HG03457 (cell line): Measurements from ENCODE around the gene DDX60.
"Not testable (repeated sequence)": the region's sequence is repeated elsewhere in the genome, so short reads cannot be mapped to it uniquely, and the experiment has no call there.

Source experiments
- ATAC-seq: cut with Tn5 transposase; IDR thresholded peaks from one replicate; pipeline ENCODE4 v1.9.1; 2021; ENCODE audit warnings: moderate number of reproducible peaks; ENCODE audit not compliant: unreplicated experiment

The DDX60 gene

DNA sequence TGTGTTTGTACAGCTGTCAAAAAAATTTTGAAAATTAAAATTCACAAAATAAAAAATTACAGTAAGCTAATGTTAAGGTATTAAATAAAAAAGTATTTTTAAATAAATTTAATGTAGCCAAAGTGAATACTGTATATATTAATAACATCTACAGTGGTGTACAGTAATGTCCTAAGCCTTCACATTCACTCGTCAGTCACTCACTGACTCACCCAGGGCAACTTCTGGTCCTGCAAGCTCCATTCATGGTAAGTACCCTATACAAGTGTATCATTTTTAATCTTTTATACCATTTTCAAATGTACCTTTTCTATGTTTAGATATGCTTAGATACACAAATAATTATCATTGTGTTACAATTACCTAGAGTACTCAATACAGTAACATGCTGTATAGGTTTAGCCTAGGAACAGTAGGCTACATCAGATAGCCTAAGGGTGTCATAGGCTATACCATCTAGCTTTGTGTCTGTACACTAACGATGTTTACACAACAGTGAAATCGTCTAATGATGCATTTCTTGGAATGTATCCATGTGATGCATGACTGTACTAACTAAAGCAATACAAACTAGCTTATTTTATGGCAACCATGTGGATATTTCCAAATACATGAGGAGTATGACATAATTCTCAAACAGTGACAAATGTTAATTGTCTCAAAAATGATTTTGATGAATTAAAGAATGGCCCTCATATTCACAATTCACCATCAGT, 13.7 kb downstream of the DDX60 start:
- no peak for ATAC-seq

DNA sequence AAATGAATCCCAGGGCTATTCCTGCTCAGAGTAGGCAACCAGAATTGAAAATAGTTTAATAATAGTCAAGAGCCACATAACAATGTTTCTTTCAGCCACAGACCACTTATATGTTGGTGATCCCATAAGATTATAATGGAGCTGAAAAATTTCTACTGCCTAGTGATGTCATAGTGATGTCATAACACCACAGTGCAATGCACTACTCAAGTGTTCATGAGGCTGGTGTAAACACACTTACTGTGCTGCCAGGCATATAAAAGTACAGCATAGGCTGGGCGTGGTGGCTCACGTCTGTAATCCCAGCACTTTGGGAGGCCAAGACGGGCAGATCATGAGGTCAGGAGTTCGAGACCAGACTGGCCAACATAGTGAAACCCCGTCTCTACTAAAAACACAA, 15.1 kb downstream of the DDX60 start:
- ATAC-seq, result not testable (repeated sequence)

DNA sequence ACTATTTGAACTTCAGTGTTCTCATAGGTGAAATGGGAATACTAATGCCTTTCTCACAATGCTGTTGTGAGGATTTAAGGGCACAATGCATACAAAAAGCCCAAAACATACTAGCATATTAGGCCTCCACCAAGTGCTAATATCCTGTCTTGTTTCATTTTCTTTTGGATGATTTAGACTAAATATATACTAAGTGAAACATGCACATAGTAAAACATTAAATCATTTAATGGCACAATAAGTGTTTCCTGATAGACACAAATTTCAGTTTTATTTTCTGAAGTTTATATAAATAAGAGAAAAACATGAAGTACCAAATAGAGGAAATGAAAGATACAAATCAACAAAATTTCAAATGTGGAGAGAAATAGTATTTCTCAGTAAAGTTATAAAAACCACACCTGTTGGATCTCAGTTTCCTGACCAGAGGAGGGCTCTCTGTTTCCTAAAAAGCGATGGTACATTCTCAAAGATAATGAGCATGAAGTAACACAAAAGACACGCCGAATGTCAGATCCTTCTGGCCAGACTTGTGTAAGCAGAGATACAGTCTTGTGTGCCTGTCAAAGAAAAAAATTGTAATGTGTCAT, 25.1 kb downstream of the DDX60 start:
- no peak for ATAC-seq

DNA sequence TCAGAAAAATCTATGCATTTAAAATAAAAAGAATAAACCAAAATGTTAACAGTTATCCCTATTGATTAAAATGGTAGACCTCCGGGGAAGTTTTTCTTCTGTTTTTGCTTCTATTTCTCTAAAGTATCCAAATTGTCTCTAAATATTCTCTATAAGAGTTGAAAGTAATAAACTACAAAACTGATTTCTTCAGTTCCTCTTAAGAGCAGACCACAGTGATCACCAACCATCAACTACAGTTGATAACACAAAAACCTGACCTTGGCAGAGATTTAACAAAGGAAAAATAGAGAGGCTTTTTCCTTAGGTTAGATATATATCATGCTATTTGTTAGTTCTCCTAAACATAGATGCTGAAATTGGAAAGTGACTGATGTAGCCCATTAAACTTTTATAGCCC, 27.3 kb downstream of the DDX60 start:
- no peak for ATAC-seq

DNA sequence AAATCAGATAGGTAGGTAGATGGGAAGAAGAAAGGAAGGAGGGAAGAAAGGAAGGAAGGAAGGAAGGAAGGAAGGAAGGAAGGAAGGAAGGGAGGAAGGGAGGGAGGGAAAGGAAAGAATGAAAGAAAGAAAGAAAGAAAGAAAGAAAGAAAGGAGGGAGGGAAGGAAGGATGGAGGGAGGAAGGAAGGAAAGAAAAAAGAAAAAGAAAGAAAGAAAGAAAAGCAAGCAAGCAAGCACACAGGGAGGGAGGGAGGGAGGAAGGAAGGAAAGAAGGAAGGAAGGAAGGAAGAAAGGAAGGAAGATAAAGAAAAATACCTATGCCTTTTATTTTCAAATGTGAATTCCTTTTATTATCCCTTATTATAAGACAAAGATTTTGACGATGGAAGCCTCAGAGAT, 32.7 kb downstream of the DDX60 start:
- not testable (repeated sequence) for ATAC-seq

DNA sequence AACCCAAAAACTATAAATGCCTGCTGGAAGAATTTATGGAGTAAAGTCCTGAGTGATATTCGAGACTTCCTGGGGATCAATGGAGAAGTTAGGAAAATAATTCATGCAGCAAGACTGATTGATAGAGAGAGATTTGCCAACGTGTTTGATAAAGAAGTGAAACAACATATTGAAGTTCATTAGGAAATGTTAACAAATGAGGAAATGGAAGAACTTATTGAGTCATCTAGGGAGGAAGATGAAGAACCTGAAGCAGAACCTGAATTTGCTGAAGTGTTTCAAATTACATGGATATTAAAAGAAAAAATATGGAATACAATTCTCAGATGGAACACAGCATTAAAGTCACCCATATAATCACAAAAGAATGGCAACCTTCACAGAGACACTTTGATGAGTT, 39.0 kb downstream of the DDX60 start:
- ATAC-seq, result no peak

DNA sequence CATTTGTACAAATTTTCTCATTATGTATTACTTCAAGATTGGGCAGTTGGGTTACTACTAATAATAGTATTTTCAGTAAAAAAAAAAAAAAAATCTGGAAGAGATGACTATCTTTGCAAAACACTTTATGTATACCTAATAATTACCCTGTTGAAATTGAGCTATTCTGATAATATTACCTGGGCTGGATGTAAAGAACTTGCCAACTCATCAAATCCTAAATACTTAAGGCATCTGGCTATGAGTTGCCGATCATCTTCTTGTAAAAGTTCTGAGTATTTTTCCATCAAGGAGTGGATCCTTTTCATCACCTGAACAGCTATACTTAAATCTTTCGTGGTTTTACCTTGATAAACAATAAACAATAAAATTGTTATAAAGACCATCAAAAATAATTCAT, 42.7 kb downstream of the DDX60 start:
- no peak for ATAC-seq

DNA sequence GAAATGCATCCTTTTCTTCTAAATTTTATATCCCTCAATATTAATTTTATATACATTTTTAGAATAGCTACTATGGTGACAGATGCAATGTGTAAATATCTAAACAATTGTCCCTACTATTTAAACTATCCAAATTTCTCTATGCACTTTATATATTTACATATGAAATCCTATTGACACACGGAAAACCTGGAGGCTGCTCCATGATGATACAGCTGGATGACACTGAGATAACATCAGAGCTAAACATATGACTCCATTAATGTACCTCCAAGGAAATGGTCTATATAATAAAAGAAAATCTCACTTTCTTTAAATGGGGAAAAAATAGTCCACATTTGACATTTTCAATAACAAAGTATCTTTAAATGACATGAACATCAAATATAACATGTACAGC, 43.7 kb downstream of the DDX60 start:
- no peak for ATAC-seq

DNA sequence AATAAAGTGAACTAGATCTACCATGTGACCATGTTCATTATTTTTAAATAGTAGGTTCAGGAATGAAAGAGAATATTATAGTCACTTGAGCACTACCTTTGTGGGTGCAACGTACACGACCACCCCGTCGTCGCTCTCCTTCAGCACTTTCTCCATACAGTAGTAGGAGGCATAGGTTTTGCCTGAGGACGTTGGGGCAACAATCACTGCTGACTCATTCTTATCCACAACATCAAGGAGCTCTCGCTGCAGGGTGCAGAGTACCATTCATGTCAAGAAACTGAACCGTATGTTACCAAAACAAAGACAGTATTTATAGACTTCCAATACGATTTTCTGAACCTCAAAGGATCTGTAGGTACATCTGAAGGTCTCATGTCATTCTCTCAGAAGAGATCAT, 44.7 kb downstream of the DDX60 start:
- no peak for ATAC-seq

DNA sequence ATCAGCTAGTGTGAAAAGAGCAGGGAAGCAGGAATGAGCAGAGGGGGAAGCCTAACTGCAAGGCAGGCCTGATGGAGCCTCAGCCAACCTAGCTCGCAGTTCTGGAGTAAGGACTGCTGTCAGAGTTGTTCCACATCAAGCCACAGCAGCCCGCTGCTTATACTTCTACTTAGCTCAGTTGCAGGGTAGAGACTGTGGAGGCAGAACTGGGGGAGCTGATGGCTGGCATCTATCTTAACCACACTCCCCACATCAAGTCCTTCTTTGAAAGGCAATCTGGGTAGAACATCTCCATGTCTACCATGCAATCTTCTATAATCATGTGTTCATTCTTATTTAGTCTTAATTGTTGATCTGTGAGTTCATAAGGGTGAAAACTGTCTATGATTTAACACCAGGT, 46.1 kb downstream of the DDX60 start:
- ATAC-seq, result no peak

DNA sequence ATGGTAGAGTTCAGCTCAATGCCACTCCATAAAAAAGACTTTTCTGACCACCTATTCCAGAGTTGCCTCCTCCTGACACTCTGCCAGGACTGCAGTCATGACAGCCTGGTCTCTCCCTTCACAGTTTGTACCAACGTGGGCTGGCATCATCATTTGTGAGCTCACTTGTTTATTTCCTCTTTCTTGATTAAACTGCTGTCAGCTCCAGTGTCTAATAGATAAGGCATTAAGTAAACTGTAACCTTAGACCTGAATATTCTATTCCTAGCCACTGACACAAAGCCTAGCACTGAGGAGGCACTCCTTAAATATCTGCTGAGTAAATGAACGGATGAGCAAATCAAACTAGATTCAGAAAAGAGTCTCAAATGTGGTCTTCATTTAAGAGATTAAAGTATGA, 48.7 kb downstream of the DDX60 start:
- no peak for ATAC-seq

DNA sequence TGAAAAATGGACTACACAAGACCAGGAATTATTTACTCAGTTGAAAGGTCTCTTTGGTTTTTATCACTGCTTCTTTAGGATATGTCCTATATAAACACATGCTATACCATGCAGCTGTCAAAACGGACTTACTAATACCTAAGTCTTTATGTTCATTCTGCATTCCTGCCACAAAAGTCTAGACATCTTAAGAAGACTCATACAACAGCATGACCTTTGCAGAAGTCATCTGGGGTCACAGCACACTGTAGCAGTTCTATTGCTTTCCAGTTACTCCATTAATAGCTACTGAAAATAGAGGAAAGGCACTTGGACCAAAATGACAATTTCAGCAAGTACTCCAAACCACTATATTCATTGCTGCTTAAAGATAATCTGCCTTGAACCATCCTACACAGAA, 53.2 kb downstream of the DDX60 start:
- ATAC-seq, result no peak

DNA sequence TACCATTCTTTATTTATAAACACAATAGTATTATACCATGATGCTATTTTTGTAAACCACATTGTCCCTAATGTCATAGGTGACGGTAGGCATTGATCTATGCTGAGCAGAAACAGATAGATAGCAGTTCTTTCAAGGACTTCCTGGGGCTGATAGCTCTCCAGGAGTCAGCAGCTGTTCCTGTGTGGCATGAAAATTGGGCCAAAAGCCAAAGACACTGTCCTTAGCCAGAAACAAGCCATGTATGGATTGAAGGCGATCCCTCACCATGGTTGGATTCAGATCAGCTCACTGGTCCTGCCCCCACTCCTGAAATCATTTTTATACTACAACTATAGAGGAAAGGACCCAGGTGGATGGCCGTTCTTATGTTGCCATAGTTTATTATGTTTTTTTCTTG, 53.6 kb downstream of the DDX60 start:
- no peak for ATAC-seq

DNA sequence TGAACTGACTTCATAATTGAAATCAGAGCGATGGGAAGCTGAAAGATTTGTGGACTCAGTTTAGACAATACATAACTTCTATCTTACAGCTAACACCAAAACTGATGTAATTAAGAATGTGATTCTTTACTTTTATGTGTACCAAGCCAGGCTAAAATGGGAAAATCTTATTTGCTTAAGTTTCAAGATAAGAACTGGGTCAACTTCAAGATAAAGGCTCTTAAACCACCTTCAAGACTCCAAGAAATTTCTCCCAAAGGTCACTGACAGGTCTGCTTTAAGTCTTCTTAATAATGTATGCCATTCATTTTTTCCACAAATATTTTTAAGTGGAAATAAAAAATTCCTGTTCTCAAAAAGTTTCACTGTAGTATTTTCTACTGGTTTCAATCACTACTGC, 55.5 kb downstream of the DDX60 start:
- no peak for ATAC-seq

DNA sequence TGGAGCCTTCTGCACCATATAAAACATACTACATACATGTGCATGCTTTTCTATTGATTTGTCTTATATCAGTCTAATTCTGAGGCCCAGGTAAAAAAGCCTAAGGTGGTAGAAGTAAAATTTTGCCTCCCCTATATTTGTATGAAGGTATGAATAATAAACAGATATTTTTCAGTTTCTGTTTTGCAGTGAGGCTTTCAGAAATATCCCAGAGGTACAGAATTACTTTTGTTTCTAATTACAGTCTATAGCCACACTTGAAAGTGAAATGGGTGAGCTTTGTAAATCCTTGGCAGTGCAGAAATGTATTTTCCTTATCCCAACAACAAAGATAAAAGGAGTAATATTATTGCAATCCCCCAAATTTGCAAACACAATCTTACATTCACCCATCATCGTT, 59.5 kb downstream of the DDX60 start:
- no peak for ATAC-seq

DNA sequence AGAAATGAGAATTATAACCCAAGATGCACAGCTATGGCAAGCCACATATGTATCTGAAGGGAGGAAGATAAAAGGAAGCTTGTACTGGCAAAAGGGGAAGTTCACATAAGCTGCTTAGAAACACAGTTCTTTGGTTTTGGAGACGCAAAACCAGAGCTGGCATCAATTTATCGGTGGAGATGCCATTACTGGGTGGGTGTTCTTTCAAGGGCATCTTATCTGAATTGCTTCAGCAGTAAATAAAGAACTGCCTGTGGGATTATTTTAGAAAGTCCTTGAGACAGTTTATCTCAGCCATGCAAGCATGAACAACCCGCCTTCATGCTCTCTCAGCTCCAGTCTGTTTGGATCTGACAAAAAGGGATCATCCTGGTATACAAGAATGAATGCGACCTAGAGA, 60.8 kb downstream of the DDX60 start:
- no peak for ATAC-seq

DNA sequence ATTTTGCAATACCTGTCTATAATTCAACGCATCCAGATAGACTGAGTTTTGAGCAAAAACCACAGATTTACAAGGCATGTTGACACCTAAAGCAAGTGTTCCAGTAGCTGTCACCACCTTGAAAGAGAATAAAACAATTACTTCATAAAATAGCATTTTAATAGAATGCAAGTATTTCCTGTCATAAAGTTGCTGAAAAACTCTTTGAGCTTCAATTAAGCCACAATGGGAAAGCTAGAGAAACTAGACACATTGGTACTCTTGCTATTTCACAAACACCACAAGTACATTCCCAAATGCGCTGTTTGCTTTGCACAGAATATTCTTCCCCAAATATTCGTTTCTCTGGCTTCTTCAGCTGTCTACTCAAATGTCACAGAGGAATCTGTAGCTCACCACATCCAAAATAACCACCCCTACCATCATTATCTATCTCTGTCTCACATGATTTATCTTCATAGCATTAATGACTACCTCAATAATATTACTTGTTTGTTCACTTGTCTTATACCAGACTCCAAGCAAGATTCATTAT, 70.3 kb downstream of the DDX60 start:
- ATAC-seq, result no peak

DNA sequence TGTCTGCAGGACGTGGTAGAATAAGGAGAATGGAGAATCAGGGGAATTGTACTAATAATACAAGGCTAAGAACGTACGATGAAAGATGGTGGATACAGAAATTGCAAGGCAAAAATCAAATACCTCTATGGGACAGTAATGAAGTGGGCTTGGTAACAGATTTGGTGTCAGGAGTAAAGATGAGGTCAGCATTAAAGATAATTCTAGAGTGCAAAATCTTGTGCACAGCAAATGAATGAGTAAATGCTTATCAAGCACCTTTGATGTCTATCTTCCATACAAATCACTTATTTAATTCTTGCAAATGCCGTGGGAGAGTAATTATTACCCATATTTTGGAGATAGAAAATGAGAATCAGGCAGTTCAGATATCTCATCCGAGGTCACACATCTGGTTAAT, 70.9 kb downstream of the DDX60 start:
- ATAC-seq, result no peak

DNA sequence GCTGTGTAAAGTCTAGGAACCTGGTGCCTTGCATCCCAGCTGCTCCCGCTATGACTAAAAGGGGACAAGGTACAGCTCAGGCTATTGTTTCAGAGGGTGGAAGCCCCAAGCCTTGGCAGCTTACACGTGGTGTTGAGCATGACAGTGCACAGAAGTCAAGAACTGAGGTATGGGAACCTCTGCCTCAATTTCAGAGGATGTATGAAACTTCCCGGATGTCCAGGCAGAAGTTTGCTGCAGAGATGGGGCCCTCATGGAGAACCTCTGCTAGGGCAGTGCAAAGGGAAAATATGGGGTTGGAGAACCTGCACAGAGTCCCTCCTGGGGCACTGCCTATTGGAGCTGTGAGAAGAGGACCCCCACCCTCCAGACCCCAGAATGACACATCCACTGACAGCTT, 76.6 kb downstream of the DDX60 start:
- ATAC-seq, result no peak

DNA sequence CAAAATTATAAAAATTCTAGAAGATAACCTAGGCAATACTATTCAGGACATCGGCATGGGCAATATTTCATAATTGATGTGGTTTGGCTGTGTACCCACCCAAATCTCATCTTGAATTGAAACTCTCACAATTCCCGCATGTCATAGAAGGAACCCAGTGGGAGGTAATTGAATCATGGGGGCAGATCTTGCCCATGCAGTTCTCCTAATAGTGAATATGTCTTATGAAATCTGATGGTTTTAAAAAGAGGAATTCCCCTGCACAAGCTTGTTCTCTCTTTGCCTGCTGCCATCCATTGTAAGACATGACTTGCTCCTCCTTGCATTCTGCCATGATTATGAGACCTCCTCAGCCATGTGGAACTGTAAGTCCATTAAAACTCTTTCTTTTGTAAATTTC, 77.7 kb downstream of the DDX60 start:
- ATAC-seq, result no peak

DNA sequence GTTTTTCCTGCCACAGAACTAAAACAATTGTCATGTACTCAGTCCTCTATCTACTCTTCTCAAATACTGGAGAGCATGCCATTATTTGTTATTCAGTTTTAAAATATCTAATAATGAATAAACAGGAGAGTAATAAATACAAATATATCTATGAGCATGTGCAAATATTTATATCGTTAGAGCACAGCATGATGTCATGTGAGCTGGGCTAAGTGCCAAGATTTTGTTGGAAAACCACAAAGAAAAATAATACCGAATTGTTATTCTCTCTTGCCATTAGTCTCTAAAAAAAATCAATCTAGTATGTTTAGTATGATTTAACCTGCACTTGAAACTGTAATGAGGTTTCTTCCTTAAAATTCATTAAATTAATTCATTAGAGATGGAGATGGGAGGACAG, 97.3 kb downstream of the DDX60 start:
- ATAC-seq, result no peak

DNA sequence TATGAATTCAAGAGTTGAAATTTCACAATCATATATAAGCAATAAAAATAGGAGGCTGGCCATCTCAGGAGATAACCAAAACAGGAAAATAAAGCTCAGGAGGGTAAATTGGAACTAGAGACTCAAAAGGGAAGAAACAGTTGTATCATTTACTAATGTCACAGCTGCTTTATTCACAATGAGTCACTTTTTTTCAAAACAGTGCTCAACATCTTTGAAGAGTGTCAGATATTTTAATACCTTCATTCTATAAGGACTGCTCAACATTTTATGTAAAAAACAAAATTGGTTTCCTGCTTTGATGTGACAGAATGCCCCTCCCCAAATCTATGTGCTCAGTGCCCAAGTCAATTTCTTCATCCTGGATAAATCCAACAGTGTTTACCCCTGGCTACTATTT, 97.7 kb downstream of the DDX60 start:
- ATAC-seq, result no peak

DNA sequence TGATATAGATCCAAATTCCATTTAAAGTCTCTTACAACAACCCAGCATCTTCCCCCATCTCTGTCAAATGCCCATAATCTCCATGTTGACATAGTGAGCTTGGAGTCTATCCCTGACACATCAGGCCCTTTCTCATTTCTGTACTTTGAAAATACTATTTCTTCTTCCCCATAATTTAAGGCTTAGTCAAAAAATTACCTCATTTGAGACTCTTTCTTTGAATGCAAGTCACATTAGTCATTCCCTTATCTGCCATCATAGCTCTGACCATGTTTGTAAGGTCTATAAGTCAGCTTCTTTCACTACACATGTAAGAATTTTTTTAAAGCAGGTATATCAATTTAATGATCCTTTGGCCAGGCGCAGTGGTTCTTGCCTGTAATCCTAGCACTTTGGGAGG, 99.9 kb downstream of the DDX60 start:
- no peak for ATAC-seq
